ENCODE measurements around the gene KCNJ10. TPM values are rescaled to one million over a fixed set of nuclear protein-coding genes. Genes with fewer than 3 reads are reported as not detected.
A peak's percentile ranks its signal among the peaks of the same experiment; 100 is the strongest.

Gene KCNJ10
- total RNA-seq, 3 donors from 2014 or later = 0.23 to 0.73 (median 0.27) TPM

DNA sequence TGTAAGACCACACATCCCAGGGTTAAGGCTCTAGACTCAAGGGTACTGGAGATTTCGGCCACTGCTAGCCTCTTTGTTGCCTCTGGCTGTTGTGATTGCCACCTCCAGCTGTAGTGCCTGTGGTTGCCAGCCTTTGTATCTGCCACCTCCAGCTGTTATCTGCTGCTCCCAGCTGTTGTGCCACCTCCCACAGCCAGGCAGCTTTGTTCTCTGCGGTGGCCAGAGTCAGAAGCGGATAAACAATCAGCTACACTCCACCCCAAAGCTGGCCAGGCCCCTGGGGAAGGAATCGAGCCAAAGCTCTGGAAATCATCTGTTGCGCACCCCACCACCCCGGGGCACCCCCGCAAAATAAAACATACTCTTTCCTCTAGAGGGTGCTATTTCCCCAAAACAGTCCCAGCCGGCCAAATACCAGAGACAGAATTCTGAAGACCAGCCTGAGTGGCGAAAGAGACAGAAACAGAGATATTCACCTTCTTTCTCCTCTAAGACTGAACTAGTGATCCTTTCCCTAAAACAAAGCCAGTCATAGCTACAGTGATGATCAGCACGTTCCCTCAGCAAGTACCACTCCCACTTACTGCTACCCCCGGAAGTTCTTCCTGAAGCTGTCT lies 23.4 kb downstream of the KCNJ10 start:
- H3K4me3 ChIP-seq = no peak overlapping the region
- TF ChIP-seq CTCF (IDR thresholded peaks at IDR 0.05) = no peak
- ATAC-seq (peak; percentile 77), DNase-seq (peak; percentile 35 to 53 (median 45))
- no peaks in the 10 kb centered on the region for H3K9me3 ChIP-seq
- H3K4me1 ChIP-seq (ENCODE audit: low read depth) = peaks cover 5% of the 10 kb centered on the region
- intact Hi-C loops (cut with DNase I, micrococcal nuclease) = no loop called here
- H3K36me3 ChIP-seq (ENCODE audit: low read depth) = no peaks in the 10 kb centered on the region

- Histone ChIP-seq H3K36me3 (ENCODE audit: low read depth) (no peaks in the 10 kb centered on the region), H3K9me3 (no peaks in the 10 kb centered on the region), H3K4me3 (no peak overlapping the region), H3K4me1 (ENCODE audit: low read depth) (peaks cover 5% of the 10 kb centered on the region)
- no peak for TF ChIP-seq CTCF (IDR thresholded peaks at IDR 0.05)
- ATAC-seq = no peak
- DNase-seq = no peak
- intact Hi-C loops (cut with DNase I, micrococcal nuclease) = no loop called here
Observed at GRCh38 chr1:160045653-160046052, 24.3 kb downstream of the KCNJ10 start.

DNA sequence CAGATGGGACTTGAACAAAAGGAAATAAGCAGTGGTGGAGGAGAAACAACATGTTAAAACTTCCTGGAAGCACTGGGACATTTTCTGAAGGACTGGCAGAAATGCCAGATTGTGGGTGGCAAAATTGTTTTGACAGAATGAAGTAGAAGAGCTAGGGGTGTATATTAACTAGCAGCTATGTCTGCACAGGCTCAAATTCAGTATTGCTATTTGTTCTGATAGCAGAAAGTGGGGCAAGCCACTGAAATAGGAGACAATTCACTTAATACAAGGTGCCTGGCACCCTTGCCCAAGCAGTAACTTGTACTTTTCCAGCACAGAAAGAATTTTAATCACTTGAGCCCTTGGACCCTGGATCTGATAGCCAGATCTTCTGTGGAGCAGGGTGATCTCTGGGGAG lies 26.4 kb downstream of the KCNJ10 start:
- ATAC-seq = no peak
- Histone ChIP-seq H3K4me3 (no peak overlapping the region), H3K4me1 (ENCODE audit: low read depth) (peaks cover 5% of the 10 kb centered on the region), H3K9me3 (no peaks in the 10 kb centered on the region), H3K36me3 (ENCODE audit: low read depth) (no peaks in the 10 kb centered on the region)
- intact Hi-C loops (cut with DNase I, micrococcal nuclease) = no loop called here
- DNase-seq = no peak
- TF ChIP-seq CTCF (IDR thresholded peaks at IDR 0.05) = no peak

- intact Hi-C loops (cut with DNase I, micrococcal nuclease) = no loop called here
- DNase-seq = no peak
Observed at GRCh38 chr1:160040476-160040875, 29.5 kb downstream of the KCNJ10 start.

GRCh38 chr1:160032165-160032820 lies 37.7 kb downstream of the KCNJ10 start:
- intact Hi-C loops (cut with DNase I, micrococcal nuclease) = no loop called here
- TF ChIP-seq CTCF (IDR thresholded peaks at IDR 0.05) = no peak
- no peaks in the 10 kb centered on the region for H3K9me3 ChIP-seq
- DNase-seq (peak in 1 of 3 donors; percentile 19), ATAC-seq (peak; percentile 47)
- H3K4me3 ChIP-seq = peak overlapping the region; percentile 72
- H3K4me1 ChIP-seq (ENCODE audit: low read depth) = peaks cover 16% of the 10 kb centered on the region
- H3K36me3 ChIP-seq (ENCODE audit: low read depth) = no peaks in the 10 kb centered on the region

More at GRCh38 chr1:160040476-160040875, 29.5 kb downstream of the KCNJ10 start:
- Histone ChIP-seq H3K36me3 (ENCODE audit: low read depth) (no peaks in the 10 kb centered on the region), H3K4me1 (ENCODE audit: low read depth) (no peaks in the 10 kb centered on the region), H3K9me3 (no peaks in the 10 kb centered on the region), H3K4me3 (no peak overlapping the region)
- no peak for ATAC-seq
- no peak for TF ChIP-seq CTCF (IDR thresholded peaks at IDR 0.05)
